MG63 (cell line): ENCODE data around the gene ZNF436. TPM values are rescaled to one million over a fixed set of nuclear protein-coding genes. Genes with fewer than 3 reads are reported as not detected.
A peak's percentile ranks its signal among the peaks of the same experiment; 100 is the strongest.
"Not testable (repeated sequence)": the region's sequence is repeated elsewhere in the genome, so short reads cannot be mapped to it uniquely, and the experiment has no call there.

Experiments used
- DNase-seq: peaks from one replicate; pipeline ENCODE4 v3.0.0-alpha.2; 2020
- H3K27me3 ChIP-seq: fragments of 250-450 bp; sonication (Bioruptor Pico); 2 replicates; pipeline ENCODE4 v1.5.1; 2020; ENCODE audit warnings: mild to moderate bottlenecking, moderate library complexity
- H3K36me3 ChIP-seq: fragments of 250-450 bp; sonication (Bioruptor Pico); 2 replicates; pipeline ENCODE4 v1.5.1; 2020; ENCODE audit warnings: mild to moderate bottlenecking, moderate library complexity
- H3K4me3 ChIP-seq: fragments of 250-450 bp; sonication (Bioruptor Pico); 2 replicates; pipeline ENCODE4 v1.5.1; 2020; ENCODE audit warnings: mild to moderate bottlenecking, moderate library complexity
- H3K9me3 ChIP-seq: fragments of 250-450 bp; sonication (Bioruptor Pico); 2 replicates; pipeline ENCODE4 v1.5.1; 2020; ENCODE audit warnings: mild to moderate bottlenecking, moderate library complexity
- total RNA-seq: library from RNA; depleted of rRNA; stranded (reverse); fragments of >200 nt; shearing (Covaris generic); gene quantifications from 2 replicates; pipeline ENCODE4 v1.2.3, GENCODE V29; 2014; ENCODE audit warnings: low replicate concordance

ZNF436 gene
- total RNA-seq, 1 experiment from 2014 or later: 9.0 TPM

DNA sequence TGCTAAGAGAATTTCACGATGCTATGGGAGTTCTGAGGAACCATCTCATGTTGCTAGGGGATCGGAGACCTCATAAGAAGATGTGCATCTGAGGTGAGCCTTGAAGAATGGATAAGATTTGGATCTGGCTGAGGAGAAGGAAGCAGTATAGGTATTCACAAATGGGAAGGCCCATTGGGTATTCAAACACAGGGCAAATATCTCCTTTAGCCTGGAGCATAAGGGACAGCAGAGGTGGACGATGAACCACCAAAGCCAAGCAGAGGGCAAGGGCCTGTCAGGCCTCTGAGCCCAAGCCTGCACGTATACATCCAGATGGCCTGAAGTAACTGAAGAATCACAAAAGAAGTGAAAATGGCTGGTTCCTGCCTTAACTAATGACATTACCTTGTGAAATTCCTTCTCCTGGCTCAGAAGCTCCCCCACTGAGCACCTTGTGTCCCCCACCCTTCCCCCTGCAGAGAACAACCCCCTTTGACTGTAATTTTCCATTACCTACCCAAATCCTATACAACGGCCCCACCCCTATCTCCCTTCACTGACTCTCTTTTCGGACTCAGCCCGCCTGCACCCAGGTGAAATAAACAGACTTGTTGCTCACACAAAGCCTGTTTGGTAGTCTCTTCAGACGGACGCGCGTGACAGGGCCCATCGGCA lies 4.6 kb upstream of the ZNF436 start:
- H3K9me3 ChIP-seq, H3K4me3 ChIP-seq, H3K27me3 ChIP-seq, DNase-seq, H3K36me3 ChIP-seq: not testable (repeated sequence)

DNA sequence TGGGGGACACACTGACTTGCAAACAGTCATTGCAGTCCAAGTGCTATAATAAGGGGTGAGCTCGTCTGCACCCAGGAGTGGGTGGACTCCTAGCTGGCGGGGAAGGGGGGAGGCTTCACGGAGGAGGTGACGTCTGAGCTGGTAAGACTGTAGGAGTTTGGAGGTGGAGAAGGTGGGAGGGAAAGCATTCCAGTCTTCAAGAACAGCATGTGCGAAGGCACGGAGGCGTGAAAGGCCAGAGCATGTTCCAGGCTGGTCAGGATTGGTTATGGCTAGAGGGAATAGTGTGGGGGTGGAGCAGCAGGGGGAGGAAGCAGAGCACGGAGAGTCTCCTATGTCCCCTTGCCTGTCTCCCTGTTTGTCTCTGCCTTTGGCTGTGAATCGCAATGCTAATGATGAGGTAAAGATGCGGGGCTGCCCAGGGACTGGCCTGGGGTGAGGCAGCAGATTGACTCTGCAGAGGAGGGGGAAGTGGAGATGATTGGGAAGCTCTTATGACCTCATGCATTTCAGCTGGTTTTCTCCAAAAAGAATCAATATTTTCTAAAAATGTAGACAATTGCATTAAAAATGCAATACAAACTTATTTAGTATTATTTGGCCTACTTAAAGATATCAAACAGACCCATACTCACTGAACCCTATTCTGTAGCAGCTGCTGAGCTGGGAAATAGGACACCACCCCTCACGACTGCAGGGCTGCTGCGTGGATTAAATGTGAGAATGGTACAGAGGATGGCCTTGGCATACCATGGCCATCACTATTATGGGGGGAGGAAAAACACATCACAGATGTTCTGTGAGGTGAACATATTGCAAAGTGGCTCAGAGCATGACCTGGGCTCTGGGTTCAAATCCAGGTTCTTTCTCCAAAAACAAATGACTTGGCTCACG lies 2.6 kb upstream of the ZNF436 start:
- Histone ChIP-seq H3K4me3 (no peak overlapping the region), H3K9me3 (peaks cover 2% of the 10 kb centered on the region; the same call in 1 of the 2 replicates), H3K36me3 (peaks cover 4% of the 10 kb centered on the region), H3K27me3 (no peaks in the 10 kb centered on the region)
- no peak for DNase-seq

DNA sequence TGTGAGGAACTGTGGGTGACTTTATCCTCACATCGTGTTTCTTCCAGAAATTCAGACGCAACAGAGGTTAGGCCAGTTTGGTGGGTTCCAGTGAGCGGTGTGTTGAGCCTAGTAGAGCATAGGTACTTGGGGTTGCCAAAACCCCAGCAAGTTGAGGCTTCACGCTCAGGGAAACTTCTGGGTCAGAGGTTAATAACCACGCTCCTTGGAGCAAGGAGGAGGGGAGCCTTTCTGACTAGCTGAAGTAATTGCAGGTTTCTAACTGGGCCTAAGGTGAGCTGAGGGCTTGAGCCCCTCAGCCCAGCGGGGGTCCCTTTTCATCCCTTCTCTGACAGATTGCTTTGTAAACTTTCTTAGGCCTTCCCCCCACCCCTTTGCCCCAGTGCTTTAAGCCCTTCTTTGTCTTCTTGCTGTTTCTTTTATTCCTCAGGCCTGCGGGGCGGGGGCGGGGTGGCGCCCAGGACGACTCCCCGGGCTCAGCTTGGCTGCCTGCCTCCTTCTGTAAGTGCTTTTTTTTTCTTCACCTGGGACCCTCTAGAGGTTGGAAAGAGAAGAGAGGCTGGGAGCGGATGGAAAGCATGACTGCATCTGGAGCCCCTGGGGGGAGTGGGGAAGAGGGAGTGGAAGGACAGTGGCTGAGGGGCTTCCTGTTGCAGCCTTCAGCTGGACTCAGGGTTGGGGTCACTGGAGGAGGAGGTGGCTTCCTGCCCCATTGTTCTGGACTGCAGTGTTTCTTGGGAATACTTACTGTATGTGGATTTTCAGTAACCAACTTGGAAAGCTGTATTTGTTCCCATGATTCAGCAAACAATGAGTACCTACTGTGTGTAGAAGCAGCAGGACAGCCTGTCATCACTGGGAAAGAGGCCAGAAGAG lies 1.3 kb upstream of the ZNF436 start:
- Histone ChIP-seq H3K4me3 (peak overlapping the region; percentile 74; the same call in 1 of the 2 replicates), H3K9me3 (peaks cover 15% of the 10 kb centered on the region), H3K36me3 (peaks cover 16% of the 10 kb centered on the region), H3K27me3 (no peaks in the 10 kb centered on the region)
- DNase-seq: no peak

DNA sequence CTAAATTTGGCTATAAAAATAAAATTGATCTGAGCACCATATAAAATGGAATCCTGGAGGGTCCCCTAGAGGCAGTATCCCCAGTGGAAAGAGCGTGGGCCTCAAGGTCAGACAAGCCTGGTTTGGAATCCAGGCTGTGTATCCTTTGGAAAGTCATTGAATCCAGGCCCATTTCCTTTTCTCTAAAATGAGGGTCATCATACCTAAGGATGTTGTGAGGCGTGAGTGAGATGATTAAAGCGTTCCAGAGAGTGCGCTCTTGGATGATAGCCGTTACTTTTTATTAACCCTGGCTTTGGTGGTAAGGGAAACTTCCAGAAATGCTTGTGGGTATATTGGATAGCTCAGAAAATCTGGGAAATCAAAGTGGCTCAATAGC lies 683 bp upstream of the ZNF436 start:
- Histone ChIP-seq H3K4me3 (peak overlapping the region; percentile 74), H3K27me3 (no peaks in the 10 kb centered on the region), H3K9me3 (peaks cover 19% of the 10 kb centered on the region), H3K36me3 (peaks cover 23% of the 10 kb centered on the region)
- no peak for DNase-seq

DNA sequence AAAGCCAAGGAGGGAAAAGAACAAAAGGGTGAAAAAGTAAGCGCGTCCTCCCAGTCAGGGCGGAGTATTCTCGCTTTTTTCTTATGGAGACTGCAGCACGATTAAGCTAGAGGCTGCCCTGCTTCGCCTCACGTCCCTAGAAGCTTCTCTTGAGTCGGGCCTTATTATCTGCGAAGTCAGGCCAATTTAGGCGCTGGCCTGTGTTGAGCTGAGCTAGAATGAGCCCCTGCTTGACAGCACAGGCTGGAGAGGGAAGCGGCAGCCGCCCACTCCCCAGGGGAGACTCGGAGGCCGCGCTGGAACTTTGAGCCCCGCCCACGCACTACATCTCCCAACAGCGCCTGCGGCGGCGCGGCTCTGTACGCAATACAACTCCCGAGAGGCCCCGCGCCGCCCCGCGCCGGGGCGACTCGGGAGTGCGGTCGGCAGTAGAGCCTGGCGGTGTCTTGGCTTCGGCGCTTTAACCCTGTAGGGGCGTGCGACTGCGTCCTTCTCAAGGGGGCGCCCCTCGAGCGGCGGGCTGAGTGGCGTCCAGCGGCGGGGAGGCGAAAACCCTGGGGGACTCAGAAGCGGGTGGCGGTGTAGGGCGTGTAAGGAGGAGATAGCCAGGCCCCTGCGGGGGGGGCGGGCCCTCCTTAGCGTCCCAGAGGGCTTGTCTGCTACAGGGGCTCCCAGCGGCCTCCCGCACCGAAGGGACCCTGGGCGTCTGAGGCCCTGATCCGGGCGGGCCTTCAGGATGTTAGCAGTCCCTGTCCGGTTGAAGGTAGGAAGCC lies 888 bp downstream of the ZNF436 start:
- no peaks in the 10 kb centered on the region for H3K27me3 ChIP-seq
- DNase-seq: peak; percentile 93
- peaks cover 29% of the 10 kb centered on the region for H3K9me3 ChIP-seq
- peak overlapping the region; percentile 74 for H3K4me3 ChIP-seq
- peaks cover 36% of the 10 kb centered on the region for H3K36me3 ChIP-seq

DNA sequence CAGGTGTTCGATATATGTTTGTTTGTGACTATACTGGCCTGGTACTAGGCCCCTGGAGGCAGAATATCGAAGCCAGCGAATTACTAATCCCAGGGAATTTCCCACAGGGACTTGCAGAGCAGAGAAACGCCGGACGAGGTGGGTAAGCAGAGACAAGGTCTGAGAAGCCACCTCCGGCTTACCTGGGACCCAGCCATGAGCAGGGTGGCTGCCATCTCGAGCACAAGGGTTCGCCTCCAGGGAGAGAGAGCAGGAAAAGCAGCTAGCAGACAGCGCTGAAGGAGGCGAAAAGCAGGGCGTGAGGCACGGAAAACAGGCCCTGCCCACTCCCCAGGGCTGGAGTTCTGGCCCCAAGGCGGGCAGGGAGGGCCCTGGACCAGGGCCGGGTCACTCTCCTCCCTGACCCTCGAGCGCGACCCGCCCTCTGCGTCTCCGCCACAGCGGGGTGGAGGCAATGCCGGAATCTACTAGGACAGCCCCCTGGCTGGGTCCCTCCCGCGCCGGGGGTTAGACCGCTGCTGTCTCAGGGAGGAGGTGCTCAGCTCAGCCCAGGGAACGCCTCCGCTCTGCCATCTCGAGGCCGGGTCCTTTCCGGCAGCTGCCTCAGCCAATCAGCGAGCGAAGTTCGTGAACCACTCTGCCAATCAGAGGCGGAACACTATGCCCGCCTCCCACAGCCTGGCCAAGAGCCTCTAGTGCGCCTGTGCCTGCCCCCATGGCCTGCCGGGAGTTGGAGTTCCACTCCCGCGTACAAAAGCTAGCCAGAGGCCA lies 1.7 kb downstream of the ZNF436 start:
- DNase-seq: peak; percentile 99
- Histone ChIP-seq H3K9me3 (peaks cover 36% of the 10 kb centered on the region), H3K36me3 (peaks cover 44% of the 10 kb centered on the region), H3K27me3 (no peaks in the 10 kb centered on the region), H3K4me3 (peak overlapping the region; percentile 74)

DNA sequence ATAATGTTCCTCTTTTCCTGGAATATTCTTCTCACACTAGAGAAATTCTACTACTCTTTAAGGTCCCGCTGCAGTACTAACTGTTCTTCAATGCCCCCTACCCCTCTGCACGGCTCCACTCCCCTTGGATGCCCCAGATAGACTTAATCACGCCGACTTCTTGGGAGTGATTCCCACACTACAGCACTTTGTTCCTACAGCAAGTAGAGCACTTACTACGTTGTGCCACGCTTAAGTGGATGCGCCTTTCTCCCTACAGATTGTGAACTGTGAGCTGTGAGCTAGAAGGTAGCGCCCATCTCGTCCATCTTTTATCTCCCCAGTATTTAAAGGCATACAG lies 2.2 kb downstream of the ZNF436 start:
- H3K4me3 ChIP-seq: peak overlapping the region; percentile 74
- peaks cover 49% of the 10 kb centered on the region for H3K36me3 ChIP-seq
- H3K27me3 ChIP-seq: no peaks in the 10 kb centered on the region
- no peak for DNase-seq
- peaks cover 42% of the 10 kb centered on the region for H3K9me3 ChIP-seq

DNA sequence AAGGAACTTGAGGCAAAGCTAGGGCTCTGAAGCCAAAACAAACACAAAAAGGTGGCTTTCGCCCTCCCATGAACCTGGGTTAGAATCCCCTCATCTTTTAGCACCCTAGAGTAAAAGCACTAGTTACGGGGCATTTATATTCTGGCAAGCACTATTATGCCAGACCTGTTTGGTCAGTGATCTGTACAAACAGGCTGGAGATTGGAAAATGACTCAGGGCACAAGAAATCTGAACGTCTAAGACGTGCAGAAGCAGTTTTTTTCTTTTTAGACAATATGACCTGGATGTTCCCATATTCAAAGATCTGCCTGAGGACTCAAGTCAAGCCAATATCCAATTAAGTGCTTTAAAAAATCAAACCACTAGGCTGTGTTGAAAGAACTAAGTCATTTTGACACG lies 3.0 kb downstream of the ZNF436 start:
- Histone ChIP-seq H3K36me3 (peaks cover 58% of the 10 kb centered on the region), H3K4me3 (no peak overlapping the region), H3K9me3 (peaks cover 50% of the 10 kb centered on the region), H3K27me3 (no peaks in the 10 kb centered on the region)
- no peak for DNase-seq

DNA sequence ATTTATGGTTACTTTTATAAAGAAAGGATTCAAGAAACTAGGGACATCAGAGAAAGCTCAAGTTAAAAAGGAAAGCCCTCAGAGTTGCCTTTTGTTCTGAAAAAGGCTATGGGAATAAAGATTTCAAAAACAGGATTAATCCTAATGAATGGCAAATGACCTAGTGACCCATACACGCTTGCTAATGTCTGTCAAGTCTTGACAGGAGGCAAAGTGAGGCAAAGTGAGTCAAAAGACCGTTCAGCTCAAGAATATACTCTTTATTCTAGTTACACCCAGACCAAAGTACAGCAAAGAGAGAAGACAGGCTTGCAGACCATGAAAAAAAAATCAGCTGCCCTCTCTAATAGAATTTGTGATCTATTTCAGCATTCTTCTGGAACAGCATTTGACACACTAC lies 3.5 kb downstream of the ZNF436 start:
- no peak overlapping the region for H3K4me3 ChIP-seq
- peaks cover 62% of the 10 kb centered on the region for H3K36me3 ChIP-seq
- no peak for DNase-seq
- peaks cover 55% of the 10 kb centered on the region for H3K9me3 ChIP-seq
- H3K27me3 ChIP-seq: no peaks in the 10 kb centered on the region

DNA sequence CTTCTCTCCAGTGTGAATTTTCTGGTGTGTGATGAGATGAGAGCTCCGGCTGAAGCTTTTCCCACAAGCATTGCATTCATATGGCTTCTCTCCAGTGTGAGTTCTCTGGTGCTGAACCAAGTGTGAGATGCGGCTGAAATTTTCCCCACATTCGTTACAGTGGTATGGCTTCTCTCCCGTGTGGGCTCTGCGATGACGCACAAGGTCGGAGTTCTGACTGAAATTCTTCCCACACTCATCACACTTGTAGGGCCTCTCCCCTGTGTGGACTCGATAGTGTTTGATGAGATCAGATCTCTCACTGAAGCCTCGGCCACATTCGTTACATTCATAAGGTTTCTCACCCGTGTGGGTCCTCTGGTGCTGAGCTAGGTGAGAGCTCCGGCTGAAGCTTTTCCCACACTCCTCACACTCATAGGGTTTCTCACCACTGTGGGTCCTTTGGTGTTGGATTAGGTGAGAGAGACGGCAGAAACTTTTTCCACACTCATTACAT lies 7.4 kb downstream of the ZNF436 start:
- H3K4me3 ChIP-seq: no peak overlapping the region
- no peak for DNase-seq
- H3K36me3 ChIP-seq: peaks cover 87% of the 10 kb centered on the region
- H3K27me3 ChIP-seq: no peaks in the 10 kb centered on the region
- H3K9me3 ChIP-seq: peaks cover 76% of the 10 kb centered on the region

DNA sequence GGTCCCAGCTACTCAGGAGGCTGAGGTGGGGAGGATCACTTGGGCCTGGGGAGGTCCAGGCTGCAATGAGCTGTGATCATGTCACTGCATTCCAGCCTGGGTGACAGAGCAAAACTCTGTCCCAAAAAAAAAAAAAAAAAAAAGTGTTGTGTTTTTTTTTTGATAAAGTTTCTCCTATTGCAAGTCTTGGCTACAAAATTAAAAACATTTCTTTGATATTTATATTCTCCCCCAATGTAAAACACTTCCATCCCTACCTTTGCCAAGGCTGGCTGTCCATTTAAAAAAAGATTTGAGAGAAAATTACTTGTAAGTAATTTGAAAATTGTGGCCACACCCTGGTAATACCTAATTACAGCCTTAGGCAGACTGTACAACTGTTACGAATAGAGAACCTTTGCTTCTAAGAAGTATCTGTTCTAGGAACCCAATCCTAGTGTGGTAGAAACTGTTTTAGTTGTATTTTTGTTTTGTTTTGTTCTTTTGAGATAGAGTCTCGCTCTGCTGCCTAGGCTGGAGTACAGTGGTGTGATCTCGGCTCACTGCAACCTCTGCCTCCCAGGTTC lies 11.2 kb downstream of the ZNF436 start:
- Histone ChIP-seq H3K27me3 (no peaks in the 10 kb centered on the region), H3K9me3 (peaks cover 46% of the 10 kb centered on the region), H3K36me3 (peaks cover 53% of the 10 kb centered on the region), H3K4me3 (no peak overlapping the region)
- DNase-seq: no peak

DNA sequence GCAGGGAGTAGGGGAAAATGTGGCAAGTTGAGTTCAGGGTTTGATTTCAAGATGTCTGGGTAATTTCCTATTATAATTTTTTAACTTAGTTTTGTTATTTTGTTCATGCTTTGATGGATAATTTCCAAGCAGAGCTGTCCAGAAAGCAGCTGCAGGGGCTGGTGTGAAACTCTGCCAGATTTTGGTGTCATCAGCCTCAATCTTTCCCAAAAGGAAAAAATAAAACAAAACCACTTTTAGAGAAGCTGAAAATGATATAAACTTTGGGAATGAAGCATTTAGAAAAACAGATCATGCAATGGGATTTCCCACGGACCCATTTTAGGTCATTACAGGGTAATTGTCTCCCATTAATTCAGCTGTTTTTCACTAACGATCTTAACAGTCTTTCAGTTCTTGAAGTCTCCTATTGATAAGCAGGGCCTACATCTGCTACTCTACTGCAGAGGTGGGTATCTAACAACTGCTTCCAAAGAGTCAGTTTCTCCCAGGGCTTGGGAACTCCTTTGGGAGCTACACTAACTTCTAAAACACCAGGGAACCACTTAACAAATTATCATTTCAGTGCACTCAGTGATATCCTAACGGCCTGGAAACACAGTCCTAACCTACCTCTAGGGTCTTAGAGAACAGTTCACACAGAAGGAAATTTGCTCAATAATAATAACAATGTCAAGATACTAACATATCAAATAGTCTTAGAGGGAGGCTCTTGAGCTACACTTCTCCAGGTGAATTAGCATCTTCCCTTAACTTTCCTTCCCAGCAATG lies 12.3 kb downstream of the ZNF436 start:
- Histone ChIP-seq H3K9me3 (peaks cover 35% of the 10 kb centered on the region), H3K36me3 (peaks cover 42% of the 10 kb centered on the region)
- DNase-seq: no peak

DNA sequence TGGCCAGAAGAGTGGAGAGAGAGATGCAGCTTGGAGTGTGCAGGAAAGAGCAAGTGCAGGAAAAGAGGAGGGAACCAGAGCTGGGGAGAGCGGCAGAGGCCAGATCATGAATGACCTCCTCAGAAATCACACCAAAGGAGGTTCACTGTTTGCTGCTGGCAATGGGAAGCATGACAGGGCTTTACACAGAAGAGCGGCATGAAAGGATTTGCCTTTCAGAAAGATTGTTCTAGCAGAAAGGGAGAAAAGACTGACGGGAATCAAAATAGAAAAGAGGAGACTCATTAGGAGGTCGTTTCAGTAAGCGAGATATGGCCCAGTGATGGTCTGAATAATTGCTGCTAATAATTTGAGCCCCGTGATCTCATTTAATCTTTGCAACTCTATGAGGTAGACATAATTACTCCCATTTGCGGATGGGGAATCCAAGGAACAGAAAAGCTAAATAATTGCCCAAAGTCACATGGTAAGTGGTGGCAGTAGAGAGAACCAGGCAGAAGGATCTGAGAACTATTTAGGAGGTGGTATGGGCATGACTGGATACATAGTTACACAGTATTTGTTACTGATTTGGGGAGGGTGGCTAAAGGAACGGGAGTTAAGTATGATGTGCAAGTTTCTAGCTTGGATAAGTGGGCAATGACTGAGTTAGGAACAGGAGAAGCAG lies 13.0 kb downstream of the ZNF436 start:
- peaks cover 28% of the 10 kb centered on the region for H3K9me3 ChIP-seq
- no peak for DNase-seq

More for the DNA sequence above, 12.3 kb downstream of the ZNF436 start:
- Histone ChIP-seq H3K27me3 (no peaks in the 10 kb centered on the region), H3K4me3 (no peak overlapping the region)

DNA sequence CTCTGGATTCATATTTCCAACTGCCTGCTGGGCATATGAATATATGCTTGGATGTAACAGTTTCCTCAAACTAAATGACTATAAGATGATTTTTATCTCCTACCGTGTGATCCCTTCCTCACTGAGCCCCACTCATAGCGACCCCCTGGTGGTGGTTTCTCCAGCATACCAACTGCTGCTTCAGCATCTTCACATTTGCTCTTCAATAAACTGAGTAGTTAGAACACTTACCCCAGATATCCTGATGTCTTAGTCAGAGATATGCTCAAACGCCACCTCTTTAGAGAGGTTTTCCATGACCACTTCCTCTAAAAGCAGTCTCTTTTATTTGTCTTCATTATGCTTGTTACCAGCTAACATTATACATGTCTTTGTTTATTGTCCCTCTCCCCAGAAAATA lies 15.4 kb downstream of the ZNF436 start:
- no peak overlapping the region for H3K4me3 ChIP-seq
- DNase-seq: no peak
- H3K27me3 ChIP-seq: no peaks in the 10 kb centered on the region
- peaks cover 12% of the 10 kb centered on the region for H3K36me3 ChIP-seq
- H3K9me3 ChIP-seq: peaks cover 5% of the 10 kb centered on the region

More for the DNA sequence above, 13.0 kb downstream of the ZNF436 start:
- Histone ChIP-seq H3K36me3 (peaks cover 35% of the 10 kb centered on the region), H3K4me3 (no peak overlapping the region), H3K27me3 (no peaks in the 10 kb centered on the region)
